ENCODE results near the gene PPP3CA.
"Not testable (repeated sequence)": the region's sequence is repeated elsewhere in the genome, so short reads cannot be mapped to it uniquely, and the experiment has no call there.

The PPP3CA gene

DNA sequence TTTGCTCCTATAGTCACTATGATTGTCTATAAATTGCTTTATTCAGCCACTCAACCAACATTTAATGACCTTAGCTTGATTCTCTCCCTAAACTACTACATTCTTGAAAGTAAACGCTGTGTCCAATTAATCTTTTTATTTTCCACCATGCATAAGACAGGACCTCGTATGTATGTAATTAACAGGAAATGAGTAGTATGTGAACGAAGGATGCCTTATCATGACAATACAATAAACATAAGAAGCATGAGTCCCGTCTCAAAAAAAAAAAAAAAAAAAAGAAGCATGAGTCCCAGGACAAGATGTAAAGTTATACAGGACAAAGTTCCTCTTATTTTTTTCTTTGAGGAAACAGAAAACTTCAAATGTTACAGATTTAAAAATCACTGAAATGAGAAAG, 92.5 kb downstream of the PPP3CA start:
- no peak for DNase-seq (ENCODE audit: low spot score)

DNA sequence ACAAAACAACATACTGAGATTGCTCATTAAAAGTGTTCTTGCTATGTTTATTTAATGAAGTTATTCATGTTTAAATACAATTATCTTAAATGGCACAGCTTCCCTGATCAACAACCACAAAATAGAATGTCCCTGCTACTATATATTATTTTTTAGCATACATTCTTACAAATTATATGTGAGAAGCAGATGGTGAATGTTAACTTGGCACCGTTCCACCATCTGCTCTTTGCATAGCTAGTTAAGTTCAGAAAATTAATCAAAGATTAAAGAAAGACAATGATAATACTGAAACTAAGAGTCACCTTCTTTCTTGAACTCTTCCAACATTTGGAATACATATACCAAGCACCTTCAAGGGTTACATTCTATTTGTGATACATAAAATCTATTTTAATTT, 94.2 kb downstream of the PPP3CA start:
- no peak for DNase-seq (ENCODE audit: low spot score)

DNA sequence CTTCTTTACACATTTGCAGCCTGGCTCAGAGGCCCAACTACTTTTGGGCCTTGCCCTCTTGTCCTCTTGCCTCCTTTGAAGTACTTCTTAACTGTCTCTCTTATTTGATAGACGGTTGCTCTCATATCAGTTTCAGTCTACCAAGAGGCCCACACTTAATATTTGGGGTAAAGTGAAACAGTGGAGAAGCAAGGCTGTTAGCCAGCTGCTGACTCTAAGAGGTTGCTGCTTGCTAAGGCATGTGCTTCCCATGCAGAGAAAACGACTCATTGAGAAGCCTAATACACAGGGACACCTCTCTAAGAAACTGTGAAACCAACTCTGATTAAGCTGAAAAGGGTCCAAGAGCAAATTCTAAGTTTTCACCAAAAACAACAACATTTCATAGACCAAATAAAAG, 94.6 kb downstream of the PPP3CA start:
- no peak for DNase-seq (ENCODE audit: low spot score)

DNA sequence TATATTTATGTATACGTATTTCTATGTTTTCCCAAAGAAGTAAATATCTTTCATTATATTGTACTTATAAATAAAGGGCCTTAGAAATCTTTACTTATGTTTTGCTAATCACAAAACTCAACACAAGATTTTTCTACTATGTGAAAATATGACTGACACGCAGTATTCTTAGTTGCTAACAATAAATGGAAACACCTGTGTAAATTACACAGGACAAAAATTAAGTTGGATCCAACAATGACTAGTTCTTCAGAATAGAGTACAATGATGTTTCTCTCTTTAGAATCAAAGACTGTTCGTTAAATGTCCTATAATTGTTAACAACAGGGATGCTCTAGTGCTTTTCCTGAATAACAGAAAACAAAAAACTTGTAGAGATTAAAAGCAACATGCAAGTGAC, 96.1 kb downstream of the PPP3CA start:
- no peak for DNase-seq (ENCODE audit: low spot score)

DNA sequence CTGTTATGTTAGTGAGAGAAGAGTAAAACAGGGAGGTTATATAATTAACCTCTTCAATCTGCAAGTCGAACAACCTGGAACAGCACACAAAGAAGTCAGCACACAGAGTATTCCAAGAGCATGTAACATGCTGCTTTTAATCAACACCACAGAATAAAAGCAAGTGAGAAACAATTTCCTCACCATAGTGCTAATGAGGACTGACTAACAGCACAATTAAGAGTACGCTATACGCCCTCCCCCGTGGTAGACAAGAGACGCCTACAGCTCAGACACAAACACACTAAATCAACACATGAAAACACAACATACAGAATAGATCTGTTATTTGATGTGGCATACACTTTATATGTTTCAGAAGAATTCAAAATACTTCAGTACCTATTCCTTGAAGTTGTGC, 103.0 kb downstream of the PPP3CA start:
- DNase-seq (ENCODE audit: low spot score), result no peak

DNA sequence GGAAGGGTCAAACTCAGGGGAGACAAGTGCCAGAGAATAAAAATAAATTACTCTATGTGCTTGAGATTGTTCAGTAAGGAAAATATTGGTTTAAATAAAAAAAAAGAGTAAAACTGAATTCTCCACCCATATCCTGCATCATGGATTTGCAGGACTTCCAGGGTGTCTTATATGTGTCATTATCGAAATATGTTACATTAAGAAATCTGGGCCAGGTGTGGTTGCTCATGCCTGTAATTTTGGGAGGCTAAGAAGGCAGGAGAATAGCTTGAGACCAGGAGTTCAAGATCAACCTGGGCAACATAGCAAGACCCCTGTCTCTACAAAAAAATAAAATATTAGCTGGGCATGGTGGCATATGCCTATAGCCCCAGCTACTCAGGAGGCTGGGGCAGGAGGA, 104.9 kb downstream of the PPP3CA start:
- no peak for DNase-seq (ENCODE audit: low spot score)

DNA sequence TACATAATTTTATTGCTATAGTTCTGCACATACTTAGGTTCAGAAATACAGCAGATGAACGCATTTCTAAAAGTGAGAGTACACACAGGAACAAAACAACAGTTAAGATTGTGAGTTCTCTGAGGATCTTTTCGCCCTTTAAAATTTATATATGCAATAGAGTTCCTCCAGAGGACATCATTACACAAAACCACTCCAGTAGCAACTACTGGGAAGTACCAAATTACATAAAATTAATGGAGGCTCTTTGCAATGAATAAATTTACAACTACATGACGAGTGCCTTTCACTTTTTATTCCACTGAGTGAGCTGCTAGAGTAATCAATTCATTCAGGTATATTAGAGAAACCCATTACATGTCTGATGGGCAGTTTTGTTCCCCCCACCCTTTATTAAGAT, 107.2 kb downstream of the PPP3CA start:
- DNase-seq (ENCODE audit: low spot score), result no peak

DNA sequence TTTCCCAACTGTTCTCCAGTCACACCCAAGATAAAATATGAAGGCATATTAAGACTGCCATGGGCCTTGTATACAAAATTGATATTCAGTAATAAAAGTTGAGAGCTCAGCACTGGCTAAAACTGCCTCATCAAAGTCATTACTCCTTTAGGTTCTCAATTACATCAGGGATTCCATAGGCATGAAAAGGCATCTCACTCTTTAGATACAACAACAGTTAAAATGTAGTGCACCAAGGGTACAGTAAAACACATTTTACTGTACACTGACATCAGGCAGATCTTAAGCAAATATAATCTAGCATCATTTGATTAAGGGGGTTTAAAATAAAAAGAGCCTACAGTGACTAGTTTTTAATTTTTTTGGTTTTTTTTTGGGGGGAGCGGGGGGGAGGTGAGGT, 107.7 kb downstream of the PPP3CA start:
- no peak for DNase-seq (ENCODE audit: low spot score)

DNA sequence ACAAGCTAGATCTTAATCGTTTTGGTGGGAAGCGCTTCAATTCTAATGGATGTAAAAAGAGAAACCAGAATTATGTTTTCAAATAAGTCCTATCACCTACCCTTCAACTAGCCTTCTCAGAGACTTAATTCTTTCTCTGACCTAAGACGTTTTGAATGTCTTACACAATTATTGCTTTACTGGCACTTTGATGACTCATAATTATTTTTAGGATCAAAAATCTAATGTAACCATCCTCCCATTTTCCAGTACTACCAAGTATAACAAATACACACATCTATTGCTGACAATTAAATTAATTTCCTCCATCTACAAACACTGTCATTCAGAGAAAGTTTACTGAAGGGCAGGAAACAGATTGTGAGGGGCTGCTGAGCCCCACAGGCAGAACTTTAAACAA, 108.6 kb downstream of the PPP3CA start:
- DNase-seq (ENCODE audit: low spot score), result no peak

DNA sequence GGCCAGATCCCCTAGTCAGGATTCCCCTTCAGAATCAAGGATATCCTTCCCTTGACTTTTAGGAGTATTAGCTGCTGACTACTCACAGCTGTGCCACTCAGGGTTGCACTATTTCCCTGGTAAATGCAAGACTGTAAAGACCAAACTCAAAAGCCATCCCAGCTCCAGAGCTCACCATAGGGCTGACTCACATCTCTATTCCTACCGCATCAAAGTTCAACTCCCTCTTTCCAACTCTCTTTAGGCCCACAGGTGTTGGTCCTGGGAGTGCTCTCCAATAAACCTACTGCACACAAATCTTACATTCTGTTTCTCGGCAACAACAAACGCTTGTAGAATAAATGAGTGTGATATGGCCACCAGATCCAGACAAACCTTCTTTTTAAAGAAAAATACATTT, 109.6 kb downstream of the PPP3CA start:
- no peak for DNase-seq (ENCODE audit: low spot score)

DNA sequence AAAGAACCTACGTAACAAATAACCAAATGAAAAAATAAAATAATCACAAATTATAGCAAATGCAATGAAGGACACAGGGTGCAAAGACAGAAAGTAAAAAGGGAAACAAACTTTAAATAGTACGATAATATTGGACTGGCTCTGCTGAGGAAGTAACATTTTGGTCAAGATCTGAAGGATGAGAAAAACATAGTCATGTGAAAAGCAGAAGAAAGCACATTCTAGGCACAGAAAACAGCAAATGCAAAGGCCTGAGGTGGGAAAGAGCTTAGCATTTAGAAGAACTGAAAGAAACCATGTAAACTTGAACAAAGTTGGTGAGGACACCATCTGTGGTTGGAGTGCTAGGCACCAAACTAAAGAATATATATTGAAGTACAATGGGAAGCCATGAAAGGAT, 111.2 kb downstream of the PPP3CA start:
- DNase-seq (ENCODE audit: low spot score), result no peak

DNA sequence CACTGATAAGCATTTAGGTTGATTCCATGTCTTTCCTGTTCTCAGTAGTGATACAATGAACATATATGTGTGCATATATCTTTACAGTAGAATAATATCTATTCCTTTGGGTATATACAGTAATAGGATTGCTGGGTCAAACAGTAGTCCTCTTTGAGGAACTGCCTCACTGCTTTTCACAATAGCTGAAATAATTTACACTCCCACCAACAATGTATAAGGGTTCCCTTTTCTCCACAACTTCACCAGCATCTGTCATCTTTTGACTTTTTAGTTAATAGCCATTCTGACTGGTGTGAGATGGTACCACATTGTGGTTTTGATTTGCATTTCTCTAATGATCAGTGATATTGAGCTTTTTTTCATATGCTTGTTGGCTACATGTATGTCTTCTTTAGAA, 113.2 kb downstream of the PPP3CA start:
- not testable (repeated sequence) for DNase-seq (ENCODE audit: low spot score)

DNA sequence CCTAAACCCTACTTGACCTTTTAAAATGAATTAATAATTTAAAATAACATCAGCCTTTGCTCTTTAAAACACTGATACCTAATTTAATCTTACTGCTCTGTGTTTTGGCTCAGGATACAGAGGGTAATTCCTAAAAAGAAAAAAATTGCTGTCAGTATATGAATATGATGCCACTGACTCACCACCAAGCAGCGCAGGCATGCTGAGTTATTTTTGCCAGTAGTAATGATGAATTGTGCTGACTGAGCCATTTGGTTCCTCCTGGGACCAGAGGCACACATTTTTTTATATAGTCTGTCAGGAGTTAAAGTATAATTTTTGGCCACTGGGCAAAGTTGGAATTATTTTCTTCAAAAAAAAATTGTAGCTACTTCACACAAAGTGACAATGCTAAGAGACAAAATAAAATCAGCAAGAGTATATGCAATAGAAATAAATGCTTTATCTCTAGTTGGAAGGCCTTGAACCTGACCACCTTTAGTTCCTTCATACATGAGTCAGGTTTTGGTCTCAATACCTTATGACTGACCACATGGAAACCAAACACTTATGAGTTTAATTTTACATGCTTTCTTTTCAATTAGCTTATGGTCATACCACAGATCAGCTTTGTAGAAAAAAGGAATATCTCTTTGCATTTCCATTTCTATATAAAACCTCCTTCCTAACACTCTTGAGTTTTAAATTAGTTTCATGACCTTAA, 115.1 kb downstream of the PPP3CA start:
- peak; percentile 85 for DNase-seq (ENCODE audit: low spot score)

DNA sequence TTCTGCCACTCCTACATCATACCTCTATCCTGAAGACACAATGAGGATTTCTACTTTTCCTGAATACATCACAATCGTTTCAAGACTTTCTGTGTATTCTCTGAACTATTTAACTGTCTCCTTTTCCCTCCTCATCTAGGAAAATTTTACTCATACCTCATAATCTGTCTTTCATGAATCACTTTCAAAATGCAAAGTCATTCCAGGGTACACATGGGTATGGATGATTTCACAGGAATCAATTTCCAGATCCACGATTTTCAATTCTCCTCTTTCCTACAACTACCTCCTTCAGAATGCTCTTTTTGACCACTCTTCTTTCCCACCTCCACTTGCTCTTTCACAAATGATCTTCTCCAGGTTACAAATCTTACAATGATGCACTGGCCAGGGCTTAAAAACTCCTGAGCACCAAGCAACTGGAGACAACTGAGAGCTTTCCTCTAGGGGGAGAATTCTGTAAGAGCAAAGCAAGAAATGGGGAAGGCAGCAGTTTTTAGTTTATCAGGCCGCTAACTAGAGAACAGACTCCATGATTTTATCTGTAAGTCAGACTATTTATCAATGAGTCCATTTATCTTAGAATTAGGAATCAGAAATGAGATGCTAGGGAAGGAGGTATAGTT, 116.4 kb downstream of the PPP3CA start:
- DNase-seq (ENCODE audit: low spot score), result peak; percentile 16

DNA sequence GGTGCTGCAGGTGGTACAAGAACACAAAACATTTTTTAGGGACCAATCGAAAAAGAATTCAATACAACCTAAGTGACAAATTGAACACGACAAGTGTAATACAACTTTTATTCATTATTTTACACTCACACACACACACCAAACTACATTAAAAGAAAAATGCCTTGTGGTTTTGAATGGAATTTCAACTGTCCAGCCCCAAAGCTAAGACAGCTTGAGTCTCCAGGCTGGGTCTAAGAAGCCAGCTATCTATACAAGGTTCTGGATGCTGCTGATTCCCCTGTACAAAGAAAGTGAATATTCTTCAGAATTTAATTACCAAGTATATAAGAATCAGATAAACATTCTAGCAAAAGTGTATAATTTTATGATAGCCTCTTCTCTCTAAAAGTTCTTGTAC, 118.2 kb downstream of the PPP3CA start:
- DNase-seq (ENCODE audit: low spot score), result no peak

DNA sequence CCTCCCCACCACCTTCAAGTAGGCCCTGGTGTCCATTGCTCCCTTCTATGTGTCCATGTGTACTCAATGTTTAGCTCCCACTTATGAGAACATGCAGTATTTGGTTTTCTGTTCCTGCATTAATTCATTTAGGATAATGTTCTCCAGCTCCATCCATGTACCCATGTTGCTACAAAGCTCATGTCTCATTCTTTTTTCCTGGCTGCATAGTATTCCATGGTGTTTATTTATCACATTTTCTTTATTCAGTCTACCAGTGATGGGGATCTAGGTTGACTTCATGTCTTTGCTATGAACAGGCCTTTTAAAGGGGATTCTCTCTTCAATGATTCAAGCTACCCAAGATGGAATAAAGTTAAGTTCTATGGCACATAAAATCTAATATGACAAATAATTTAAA, 119.6 kb downstream of the PPP3CA start:
- DNase-seq (ENCODE audit: low spot score), result no peak

DNA sequence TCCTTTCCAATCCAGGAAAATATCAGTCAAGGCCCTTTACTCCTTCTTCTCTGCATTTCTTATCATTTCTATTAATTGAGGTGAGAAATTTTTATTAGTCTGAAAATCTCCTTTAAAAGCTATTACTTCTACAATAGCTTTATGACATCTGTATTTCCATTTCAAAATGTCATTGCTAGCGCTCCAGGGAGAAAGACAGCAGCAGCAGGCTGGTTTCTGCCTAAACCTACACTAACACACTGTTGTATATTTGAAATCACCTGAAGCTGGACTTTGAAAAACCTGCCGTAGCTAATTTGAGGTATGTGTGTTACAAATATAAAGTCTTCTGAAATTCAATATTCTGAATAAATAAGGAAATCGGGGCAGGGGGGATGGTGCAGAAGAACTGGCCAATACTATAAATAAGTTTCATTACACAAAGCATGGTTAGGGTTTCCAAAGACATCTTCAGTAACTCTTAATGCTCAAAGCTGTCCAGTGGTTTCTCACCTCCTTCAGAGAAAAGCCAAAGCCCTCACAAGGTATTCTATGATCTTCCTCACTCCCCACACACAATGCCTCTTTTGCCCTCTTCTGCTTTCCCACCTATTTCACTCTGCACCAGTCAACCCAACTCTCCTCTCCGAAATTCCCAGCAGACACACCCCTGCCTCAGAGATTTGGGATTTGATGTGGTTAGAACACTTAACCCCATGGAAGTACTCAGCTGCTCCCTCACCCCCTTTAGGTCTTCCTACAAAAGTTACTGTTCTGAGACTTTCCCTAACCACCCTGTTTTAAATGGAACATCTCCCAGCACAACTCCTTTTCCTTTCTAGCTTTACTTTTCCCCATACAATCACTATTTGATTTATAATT, 122.7 kb downstream of the PPP3CA start:
- DNase-seq (ENCODE audit: low spot score), result no peak

DNA sequence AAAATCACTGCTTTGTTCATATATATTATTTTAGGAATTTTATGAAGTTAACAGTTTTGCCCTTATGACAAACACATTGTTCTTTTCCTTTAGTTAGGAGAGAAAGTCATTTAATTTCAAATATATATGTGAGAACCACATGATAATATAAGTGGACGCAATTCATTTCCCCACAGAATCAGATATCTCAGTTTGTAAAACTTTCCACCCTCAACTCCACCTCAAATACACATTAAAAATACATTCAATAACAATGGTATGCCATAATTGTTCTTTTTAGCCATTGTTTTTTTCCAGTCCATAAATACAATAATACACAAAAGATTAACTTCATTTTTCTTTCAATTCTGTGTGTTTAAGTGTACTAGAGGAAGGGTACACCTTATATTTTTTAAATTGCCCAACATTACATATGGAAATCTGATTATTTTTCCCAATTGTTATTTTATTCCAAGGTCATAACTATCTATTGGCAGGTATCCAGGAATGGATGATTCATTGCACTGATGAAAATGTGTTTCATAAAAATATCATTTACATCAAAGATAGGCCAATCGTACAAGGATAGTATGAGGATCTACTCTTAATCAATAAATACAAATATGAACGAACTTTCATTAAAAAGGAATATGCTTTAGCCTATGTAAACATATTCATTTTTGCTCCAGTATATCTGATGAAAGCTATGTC, 125.0 kb downstream of the PPP3CA start:
- no peak for DNase-seq (ENCODE audit: low spot score)

DNA sequence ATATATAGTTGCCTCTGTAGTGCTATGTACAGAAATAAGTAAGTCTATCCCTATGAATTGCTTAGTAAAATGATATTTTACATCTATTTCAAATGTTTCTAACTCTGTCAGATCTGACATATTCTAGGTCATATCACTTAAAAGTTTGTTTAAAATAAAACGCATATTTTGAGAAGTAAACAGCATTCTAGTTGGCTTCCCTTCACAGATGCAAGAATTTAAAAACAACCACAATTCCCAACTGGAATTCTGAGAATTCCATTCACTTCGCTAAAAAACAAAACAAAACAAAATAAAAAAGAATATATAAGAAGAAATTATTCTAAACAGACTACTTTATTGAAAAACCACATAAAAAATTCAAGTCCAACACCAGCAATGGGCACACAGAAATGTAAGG, 126.0 kb downstream of the PPP3CA start:
- DNase-seq (ENCODE audit: low spot score), result no peak

DNA sequence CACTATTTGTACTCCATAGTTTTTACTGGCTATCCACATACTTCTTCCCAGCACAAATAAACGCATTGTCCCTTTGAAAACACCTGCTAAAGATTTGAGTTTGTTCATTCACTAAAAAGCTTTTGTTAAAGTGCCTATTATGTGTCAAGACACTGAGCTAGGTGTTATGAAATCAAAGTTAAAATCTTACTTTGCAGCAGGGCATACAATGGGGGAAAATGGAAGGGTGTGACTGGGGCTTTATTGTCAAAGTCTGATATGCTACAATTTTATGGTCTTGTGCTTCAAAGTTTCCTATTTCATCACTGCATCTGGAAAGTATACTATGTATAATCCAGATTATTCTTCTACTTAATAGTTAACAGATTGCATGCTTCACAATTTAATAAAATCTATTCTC, 128.4 kb downstream of the PPP3CA start:
- DNase-seq (ENCODE audit: low spot score), result no peak

DNA sequence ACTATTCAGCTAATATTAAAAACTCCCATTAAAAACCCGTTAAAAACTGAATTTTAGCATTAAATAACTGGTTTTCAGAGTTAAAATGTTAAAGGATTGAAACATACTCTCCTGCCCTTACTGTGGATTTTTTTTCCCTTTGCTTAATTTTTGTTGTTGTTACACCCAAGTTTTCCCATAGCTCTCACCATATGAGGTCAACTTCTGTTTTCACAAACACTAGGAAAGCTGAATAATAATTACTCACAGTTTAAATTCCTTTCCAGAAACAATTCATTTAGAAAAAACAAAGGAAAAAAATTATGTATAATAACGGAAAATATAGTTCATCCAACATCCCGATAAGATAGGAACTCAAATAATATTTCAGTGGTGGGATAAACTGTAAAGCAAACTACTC, 129.0 kb downstream of the PPP3CA start:
- DNase-seq (ENCODE audit: low spot score), result no peak

DNA sequence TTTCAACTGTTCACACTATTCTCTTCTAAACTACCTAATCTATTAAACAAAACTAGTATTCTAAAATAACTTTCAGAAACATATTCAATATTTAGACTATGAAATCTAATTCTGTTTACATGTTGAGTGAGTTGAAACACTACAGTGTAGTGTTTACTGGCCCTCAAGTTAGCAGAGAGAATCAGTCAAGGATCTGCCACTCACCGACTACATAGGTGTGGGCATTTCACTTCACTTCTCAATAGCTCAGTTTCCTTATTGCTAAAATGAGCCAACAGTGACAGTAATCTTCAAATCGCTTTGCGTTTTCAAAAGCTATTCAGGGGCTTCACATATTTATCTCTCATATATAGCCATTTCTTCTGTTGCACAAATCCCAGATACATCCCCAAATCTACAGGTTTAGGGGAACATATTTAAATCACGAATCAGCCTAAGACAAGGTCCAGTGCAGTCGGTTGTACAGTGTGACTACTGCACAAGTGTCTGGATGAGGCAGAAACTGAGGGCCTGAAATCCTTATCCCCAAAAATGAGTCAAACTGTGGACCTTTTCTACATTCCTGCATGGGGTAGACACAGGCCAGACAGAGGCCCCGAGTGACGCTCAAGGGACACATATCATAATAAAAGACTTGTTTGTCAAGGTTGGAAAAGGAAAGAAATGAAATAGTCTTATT, 129.8 kb downstream of the PPP3CA start:
- DNase-seq (ENCODE audit: low spot score), result peak; percentile 14
